MCF 10A (cell line): ENCODE results near the gene TRAF1. TPM values are rescaled to one million over a fixed set of nuclear protein-coding genes. Genes with fewer than 3 reads are reported as not detected.

Experiments
- BruUV-seq: library from RNA; stranded (reverse); fragments of 400-500 nt; replicated peaks from 2 replicates; lab custom pipeline; 2021; lab: Mats Ljungman, UMichigan
- CTCF ChIA-PET: fragments of 300-600 bp; sonication (Branson Sonifier 250); formaldehyde crosslinking; extraction: SDS; loops from one replicate; lab custom pipeline; 2021; ENCODE audit warnings: antibody characterized with exemption, inconsistent platforms; lab: Yijun Ruan, JAX
- POLR2A ChIA-PET: fragments of 300-600, 350-650 bp; sonication (Branson Sonifier 250); formaldehyde crosslinking; extraction: SDS; loops from one replicate; lab custom pipeline; 2020; ENCODE audit warnings: antibody characterized with exemption, inconsistent platforms; lab: Yijun Ruan, JAX
- DNase-seq: peaks from one replicate; pipeline ENCODE4 v3.0.0-alpha.2; 2018; ENCODE audit not compliant: unreplicated experiment
- H3K27ac Mint-ChIP-seq: one replicate; pipeline ENCODE4 v1.8.0; 2022; ENCODE audit warnings: mild to moderate bottlenecking, low read depth, mixed read lengths; ENCODE audit not compliant: unreplicated experiment
- H3K27me3 Mint-ChIP-seq: one replicate; pipeline ENCODE4 v1.8.0; 2022; ENCODE audit warnings: mixed read lengths; ENCODE audit not compliant: insufficient read depth, unreplicated experiment
- H3K36me3 Mint-ChIP-seq: one replicate; pipeline ENCODE4 v1.8.0; 2022; ENCODE audit warnings: mild to moderate bottlenecking, moderate library complexity, mixed read lengths; ENCODE audit not compliant: insufficient read depth, unreplicated experiment
- H3K4me1 Mint-ChIP-seq: one replicate; pipeline ENCODE4 v1.8.0; 2022; ENCODE audit warnings: mixed read lengths; ENCODE audit not compliant: insufficient read depth, unreplicated experiment
- H3K4me3 Mint-ChIP-seq: one replicate; pipeline ENCODE4 v1.8.0; 2022; ENCODE audit warnings: mild to moderate bottlenecking, moderate library complexity, mixed read lengths; ENCODE audit not compliant: unreplicated experiment
- H3K9me3 Mint-ChIP-seq: one replicate; pipeline ENCODE4 v1.8.0; 2022; ENCODE audit warnings: mixed read lengths; ENCODE audit not compliant: unreplicated experiment
- CTCF ChIP-seq: fragments of 200-600 bp; IDR thresholded peaks from one replicate; pipeline ENCODE4 v1.8.0; 2022; ENCODE audit warnings: antibody characterized with exemption, mild to moderate bottlenecking; ENCODE audit not compliant: unreplicated experiment
- intact Hi-C: fragments of 100-400 bp; cut with micrococcal nuclease; formaldehyde crosslinking; loops from 2 replicates; pipeline ENCODE4 v1.14.1; 2022
- total RNA-seq: library from RNA; stranded (reverse); gene quantifications from 2 replicates; pipeline ENCODE4 v1.2.3, GENCODE V29; 2022

TRAF1 gene
- total RNA-seq, 1 experiment from 2014 or later, result 0.84 TPM

DNA sequence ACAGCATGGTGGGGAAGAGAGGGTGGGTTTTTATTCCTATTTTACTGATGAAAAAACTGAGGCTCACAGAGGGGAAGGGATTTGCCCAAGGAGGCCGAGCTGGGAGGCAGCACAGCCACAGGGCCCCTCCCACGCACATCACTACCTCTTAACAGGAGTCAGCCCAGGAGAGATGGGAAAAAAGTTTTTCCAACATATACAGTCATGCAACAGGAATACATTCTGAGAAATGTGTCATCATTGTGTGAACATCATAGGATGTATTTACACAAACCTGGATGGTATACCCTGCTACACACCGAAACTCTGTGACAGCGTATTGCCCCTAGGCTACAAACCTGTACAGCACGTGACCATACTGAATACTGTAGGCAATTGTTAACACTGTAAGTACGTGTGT lies 11.6 kb downstream of the TRAF1 start:
- peak; percentile 73 for DNase-seq
- no TSS peak for BruUV-seq
- H3K36me3 Mint-ChIP-seq, result peaks cover 13% of the 10 kb centered on the region
- no peak overlapping the region for H3K27ac Mint-ChIP-seq
- H3K9me3 Mint-ChIP-seq, result no peaks in the 10 kb centered on the region
- no peak for TF ChIP-seq CTCF
- no peaks in the 10 kb centered on the region for H3K27me3 Mint-ChIP-seq
- H3K4me3 Mint-ChIP-seq, result no peak overlapping the region
- peaks cover 28% of the 10 kb centered on the region for H3K4me1 Mint-ChIP-seq
- POLR2A ChIA-PET, result interaction anchor here (1.0 to 3.5 kb wide), 2 partner anchors 17 to 21 kb away, joined by 3 to 32 read pairs; no protein-coding TSS in a partner anchor
- intact Hi-C loops, result no loop called here
- CTCF ChIA-PET, result interaction anchor here (0.7 to 4.6 kb wide), 2 partner anchors 21 to 156 kb away, joined by 4 to 71 read pairs; no protein-coding TSS in a partner anchor

- peaks cover 23% of the 10 kb centered on the region for H3K4me1 Mint-ChIP-seq
Observed at GRCh38 chr9:120914396-120914795, 12.2 kb downstream of the TRAF1 start.

GRCh38 chr9:120913647-120914264 lies 12.8 kb downstream of the TRAF1 start:
- Mint-ChIP-seq H3K27ac (peak overlapping the region; percentile 69), H3K4me3 (no peak overlapping the region), H3K9me3 (no peaks in the 10 kb centered on the region), H3K36me3 (peaks cover 13% of the 10 kb centered on the region), H3K4me1 (peaks cover 23% of the 10 kb centered on the region), H3K27me3 (no peaks in the 10 kb centered on the region)
- intact Hi-C loops, result no loop called here
- POLR2A ChIA-PET, result interaction anchor here (3.5 kb wide), 1 partner anchor 22 kb away, joined by 32 read pairs; no protein-coding TSS in a partner anchor
- BruUV-seq, result no TSS peak
- peak; percentile 45 for DNase-seq
- no peak for TF ChIP-seq CTCF
- CTCF ChIA-PET, result interaction anchor here (0.5 to 4.6 kb wide), 6 partner anchors 13 to 680 kb away, joined by 3 to 71 read pairs (median 4); no protein-coding TSS in a partner anchor

More at GRCh38 chr9:120914396-120914795, 12.2 kb downstream of the TRAF1 start:
- H3K4me3 Mint-ChIP-seq, result no peak overlapping the region
- H3K9me3 Mint-ChIP-seq, result no peaks in the 10 kb centered on the region
- H3K27me3 Mint-ChIP-seq, result no peaks in the 10 kb centered on the region
- DNase-seq, result no peak
- peaks cover 13% of the 10 kb centered on the region for H3K36me3 Mint-ChIP-seq
- no peak for TF ChIP-seq CTCF
- no peak overlapping the region for H3K27ac Mint-ChIP-seq
- intact Hi-C loops, result no loop called here
- ChIA-PET POLR2A (interaction anchor here (3.5 kb wide), 1 partner anchor 21 kb away, joined by 32 read pairs; no protein-coding TSS in a partner anchor), CTCF (interaction anchor here (1.4 to 4.6 kb wide), 2 partner anchors 21 to 67 kb away, joined by 3 to 71 read pairs; no protein-coding TSS in a partner anchor)
- BruUV-seq, result no TSS peak

GRCh38 chr9:120912958-120913646 lies 13.5 kb downstream of the TRAF1 start:
- no peak for TF ChIP-seq CTCF
- H3K36me3 Mint-ChIP-seq, result peaks cover 13% of the 10 kb centered on the region
- peak overlapping the region; percentile 69 for H3K27ac Mint-ChIP-seq
- H3K9me3 Mint-ChIP-seq, result no peaks in the 10 kb centered on the region
- H3K27me3 Mint-ChIP-seq, result no peaks in the 10 kb centered on the region
- ChIA-PET POLR2A (interaction anchor here (1.4 kb wide), 1 partner anchor 23 kb away, joined by 4 read pairs; no protein-coding TSS in a partner anchor), CTCF (interaction anchor here (0.5 to 1.4 kb wide), 7 partner anchors 8 to 681 kb away, joined by 3 to 6 read pairs (median 3); no protein-coding TSS in a partner anchor)
- intact Hi-C loops, result no loop called here
- BruUV-seq, result no TSS peak
- peaks cover 23% of the 10 kb centered on the region for H3K4me1 Mint-ChIP-seq
- no peak for DNase-seq
- H3K4me3 Mint-ChIP-seq, result no peak overlapping the region
